ENCODE data around the gene COL11A1.
A peak's percentile ranks its signal among the peaks of the same experiment; 100 is the strongest.
"Not testable (repeated sequence)": the region's sequence is repeated elsewhere in the genome, so short reads cannot be mapped to it uniquely, and the experiment has no call there.

COL11A1 gene

DNA sequence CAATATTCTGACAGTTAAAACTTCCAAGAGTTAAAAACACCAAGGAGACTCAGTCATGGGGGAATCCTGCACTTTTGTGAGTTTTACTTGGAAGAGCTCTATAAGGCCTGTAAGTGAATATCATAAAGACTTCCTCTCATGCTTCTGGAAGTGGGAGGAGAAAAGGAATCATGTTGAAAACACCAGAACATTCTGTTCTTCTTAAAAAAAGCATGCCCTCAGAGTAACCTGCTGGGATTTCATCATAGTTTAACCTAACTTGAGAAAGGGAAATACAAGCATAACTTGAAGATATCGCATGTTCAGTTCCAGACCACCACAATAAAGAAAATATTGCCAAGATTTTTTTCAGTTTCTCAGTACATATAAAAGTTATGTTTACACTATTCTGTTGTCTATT is 51.9 kb downstream of the COL11A1 start:
- no peak overlapping the region for H3K4me3 ChIP-seq (ENCODE audit: low read depth, low read length)
- TF ChIP-seq, protein P1, sequence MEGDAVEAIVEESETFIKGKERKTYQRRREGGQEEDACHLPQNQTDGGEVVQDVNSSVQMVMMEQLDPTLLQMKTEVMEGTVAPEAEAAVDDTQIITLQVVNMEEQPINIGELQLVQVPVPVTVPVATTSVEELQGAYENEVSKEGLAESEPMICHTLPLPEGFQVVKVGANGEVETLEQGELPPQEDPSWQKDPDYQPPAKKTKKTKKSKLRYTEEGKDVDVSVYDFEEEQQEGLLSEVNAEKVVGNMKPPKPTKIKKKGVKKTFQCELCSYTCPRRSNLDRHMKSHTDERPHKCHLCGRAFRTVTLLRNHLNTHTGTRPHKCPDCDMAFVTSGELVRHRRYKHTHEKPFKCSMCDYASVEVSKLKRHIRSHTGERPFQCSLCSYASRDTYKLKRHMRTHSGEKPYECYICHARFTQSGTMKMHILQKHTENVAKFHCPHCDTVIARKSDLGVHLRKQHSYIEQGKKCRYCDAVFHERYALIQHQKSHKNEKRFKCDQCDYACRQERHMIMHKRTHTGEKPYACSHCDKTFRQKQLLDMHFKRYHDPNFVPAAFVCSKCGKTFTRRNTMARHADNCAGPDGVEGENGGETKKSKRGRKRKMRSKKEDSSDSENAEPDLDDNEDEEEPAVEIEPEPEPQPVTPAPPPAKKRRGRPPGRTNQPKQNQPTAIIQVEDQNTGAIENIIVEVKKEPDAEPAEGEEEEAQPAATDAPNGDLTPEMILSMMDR (conservative IDR thresholded peaks at IDR 0.05; ENCODE audit: low read depth, low read length): no peak
- peak; percentile 97 for DNase-seq (ENCODE audit: low read depth)

DNA sequence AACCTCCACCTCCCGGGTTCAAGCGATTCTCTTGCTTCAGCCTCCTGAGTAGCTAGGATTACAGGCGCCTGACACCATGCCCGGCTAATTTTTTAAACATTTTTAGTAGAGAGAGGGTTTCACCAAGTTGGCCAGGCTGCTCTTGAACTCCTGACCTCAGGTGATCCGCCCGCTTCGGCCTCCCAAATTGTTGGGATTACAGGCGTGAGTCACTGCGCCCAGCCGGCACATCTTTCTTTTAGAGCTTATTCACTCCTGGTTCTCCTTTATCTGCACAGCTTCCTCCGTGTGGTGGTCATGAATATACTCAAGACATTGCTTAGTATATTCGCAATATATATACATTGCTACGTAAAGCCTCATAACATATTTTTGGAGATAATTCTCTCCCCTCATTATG is 80.2 kb downstream of the COL11A1 start:
- not testable (repeated sequence) for DNase-seq (ENCODE audit: low read depth); H3K4me3 ChIP-seq (ENCODE audit: low read depth, low read length)

DNA sequence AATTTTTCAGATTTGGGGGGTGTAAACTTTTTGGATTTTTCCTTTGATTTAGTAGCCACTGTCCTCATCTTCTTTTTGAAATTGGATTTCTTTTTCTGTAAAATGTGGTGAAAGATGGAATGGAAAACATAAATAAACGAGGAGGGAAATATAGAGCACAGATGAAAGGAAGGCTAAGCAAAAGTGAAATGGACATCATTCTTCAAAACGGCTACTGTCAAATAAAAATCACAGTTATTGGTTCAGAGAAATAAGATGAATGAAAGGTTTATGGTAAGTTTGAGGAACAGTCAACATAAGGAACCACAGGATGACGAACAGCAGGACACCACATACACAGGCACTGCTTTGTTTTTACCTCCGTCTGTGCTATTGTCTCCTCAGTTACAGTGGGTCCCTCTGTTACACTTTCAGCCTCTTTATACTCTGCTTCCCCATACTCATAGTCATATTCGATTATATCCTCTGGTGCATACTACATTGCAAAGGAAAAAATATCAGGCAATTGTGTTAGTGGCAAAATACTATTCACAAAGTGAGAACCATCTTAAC is 82.4 kb downstream of the COL11A1 start:
- TF ChIP-seq, protein P1 (conservative IDR thresholded peaks at IDR 0.05; ENCODE audit: low read depth, low read length): no peak
- no peak for DNase-seq (ENCODE audit: low read depth)
- no peak overlapping the region for H3K4me3 ChIP-seq (ENCODE audit: low read depth, low read length)

DNA sequence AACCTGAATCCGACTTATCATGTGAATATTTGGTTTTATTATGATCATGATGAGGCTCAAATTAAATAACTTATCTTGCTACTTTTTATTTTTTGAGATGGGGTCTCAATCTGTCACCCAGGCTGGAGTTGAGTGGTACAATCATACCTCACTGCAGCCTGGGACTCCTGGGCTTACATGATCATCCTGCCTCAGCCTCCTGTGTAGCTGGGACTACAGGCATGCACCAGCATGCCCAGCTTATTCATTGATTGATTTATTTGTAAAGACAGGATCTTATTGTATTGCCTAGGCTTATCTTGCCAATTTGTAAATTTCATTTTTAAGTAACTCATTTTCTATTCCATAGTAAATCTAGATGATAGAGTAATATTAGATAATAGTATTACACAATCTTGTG is 84.3 kb downstream of the COL11A1 start:
- no peak overlapping the region for H3K4me3 ChIP-seq (ENCODE audit: low read depth, low read length)
- no peak for DNase-seq (ENCODE audit: low read depth)
- TF ChIP-seq, protein P1 (conservative IDR thresholded peaks at IDR 0.05; ENCODE audit: low read depth, low read length): no peak

DNA sequence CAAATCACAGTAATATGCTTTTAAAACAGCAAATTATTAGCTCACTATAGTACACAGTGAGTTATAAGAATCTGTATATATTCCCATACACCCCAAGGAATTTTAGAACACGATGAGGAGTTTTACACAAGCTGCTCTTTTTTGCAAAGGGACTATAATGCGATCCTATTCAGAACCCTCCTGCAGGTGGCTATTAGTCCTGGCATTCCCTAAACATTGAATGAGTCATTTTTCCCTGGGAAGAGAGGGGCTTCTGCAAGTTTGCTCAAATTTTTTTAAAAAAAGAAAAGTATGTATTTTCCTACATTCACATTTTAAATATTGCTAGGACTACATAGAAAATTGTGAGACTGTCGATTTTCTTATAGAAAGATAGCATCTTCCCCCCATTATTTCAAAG is 106.3 kb downstream of the COL11A1 start:
- no peak overlapping the region for H3K4me3 ChIP-seq (ENCODE audit: low read depth, low read length)
- no peak for DNase-seq (ENCODE audit: low read depth)
- TF ChIP-seq, protein P1 (conservative IDR thresholded peaks at IDR 0.05; ENCODE audit: low read depth, low read length): no peak

DNA sequence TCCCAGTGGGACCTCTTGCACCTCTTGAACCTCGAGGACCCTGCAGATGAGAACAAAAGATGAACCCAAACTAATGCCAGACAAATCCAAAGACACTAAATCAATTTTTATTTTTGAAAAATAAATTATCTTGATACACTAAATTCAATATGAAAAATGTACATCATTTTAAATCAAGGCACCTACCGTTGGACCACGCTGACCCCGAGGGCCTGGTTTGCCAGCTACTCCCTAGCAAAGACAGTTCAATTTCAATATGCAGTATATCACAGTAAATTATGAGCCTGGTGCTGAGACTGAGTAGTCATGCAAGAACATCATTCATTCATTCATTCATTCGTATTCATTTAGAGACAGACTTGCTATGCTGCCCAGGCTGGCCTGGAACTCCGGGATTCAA is 129.4 kb downstream of the COL11A1 start:
- H3K4me3 ChIP-seq (ENCODE audit: low read depth, low read length): no peak overlapping the region
- DNase-seq (ENCODE audit: low read depth): no peak
- TF ChIP-seq, protein P1 (conservative IDR thresholded peaks at IDR 0.05; ENCODE audit: low read depth, low read length): no peak

DNA sequence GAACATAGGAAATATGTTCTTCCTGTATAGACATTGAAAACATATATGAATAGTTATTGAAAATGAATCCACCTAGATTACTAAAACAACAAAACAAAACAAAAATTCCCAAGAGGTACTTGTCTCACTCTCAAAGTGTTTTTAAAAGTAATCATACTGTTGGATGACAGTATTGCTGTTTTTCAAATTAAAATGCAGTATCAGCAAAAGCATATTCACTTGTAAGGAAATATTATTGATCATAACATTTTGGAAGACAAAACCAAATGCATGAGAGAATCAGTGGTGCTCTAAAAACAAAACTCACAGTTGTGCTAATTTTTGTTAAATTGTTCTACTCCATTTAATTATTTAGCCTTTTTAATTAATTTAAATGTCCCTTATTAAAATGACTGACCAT is 131.0 kb downstream of the COL11A1 start:
- TF ChIP-seq, protein P1 (conservative IDR thresholded peaks at IDR 0.05; ENCODE audit: low read depth, low read length): no peak
- H3K4me3 ChIP-seq (ENCODE audit: low read depth, low read length): no peak overlapping the region
- DNase-seq (ENCODE audit: low read depth): no peak

Data from choroid plexus epithelial cell (primary cell).